ENCODE results near the gene TMBIM1. TPM values are rescaled to one million over a fixed set of nuclear protein-coding genes. Genes with fewer than 3 reads are reported as not detected.

Gene TMBIM1
- total and polyA plus RNA-seq, 9 donors: 80.6 to 259 (median 114) TPM

DNA sequence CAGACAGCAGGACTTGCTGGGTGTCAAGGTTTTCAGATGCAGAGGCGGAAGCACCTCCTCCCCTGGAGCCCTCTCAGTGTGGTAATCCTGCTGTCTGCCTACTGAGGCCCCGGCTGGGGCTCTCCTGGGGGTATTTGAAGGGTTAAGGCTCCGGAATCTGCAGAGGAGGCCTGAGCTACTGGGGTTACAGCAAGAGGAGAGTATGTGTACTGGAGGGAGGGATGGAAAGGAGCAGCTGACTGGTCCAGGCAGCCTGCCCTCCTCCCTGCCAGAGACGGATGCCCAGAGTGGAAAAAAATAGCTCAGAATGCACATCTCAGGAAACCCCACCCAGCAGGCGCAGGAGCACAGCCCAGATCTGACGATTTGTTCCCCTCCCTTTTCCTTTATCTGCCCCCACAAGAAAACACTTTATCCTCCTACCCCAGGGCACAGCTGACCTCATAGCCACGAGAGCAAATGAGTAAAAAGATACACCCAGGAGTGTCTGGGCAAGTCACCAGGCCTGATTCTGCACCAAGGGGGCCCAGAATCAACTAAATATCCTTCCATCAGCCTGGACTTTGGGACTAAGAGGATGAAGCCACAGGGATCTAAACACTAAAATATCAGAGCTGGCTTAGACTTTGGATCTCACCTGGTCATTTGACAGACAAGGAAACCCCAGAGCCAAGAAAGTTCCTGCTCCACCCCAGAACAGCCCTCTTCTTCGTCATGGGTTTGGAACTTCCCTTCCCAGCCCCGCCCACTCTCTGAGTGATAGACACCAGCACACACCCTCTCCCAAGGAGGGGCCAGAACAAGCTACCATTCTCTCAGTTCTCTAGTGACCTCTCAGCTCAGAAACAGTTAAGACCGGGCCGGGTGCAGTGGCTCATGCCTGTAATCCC, 5.5 kb downstream of the TMBIM1 start:
- H3K27ac ChIP-seq: peak overlapping the region; percentile 58 to 88
- no peaks in the 10 kb centered on the region for H3K27me3 ChIP-seq
- peaks cover 31% of the 10 kb centered on the region for H3K4me1 ChIP-seq (ENCODE audit: insufficient read depth)
- peak; percentile 18 for TF ChIP-seq EP300 (IDR thresholded peaks at IDR 0.05)
- TF ChIP-seq POLR2A (IDR thresholded peaks at IDR 0.05): no peak
- TF ChIP-seq, protein P1, sequence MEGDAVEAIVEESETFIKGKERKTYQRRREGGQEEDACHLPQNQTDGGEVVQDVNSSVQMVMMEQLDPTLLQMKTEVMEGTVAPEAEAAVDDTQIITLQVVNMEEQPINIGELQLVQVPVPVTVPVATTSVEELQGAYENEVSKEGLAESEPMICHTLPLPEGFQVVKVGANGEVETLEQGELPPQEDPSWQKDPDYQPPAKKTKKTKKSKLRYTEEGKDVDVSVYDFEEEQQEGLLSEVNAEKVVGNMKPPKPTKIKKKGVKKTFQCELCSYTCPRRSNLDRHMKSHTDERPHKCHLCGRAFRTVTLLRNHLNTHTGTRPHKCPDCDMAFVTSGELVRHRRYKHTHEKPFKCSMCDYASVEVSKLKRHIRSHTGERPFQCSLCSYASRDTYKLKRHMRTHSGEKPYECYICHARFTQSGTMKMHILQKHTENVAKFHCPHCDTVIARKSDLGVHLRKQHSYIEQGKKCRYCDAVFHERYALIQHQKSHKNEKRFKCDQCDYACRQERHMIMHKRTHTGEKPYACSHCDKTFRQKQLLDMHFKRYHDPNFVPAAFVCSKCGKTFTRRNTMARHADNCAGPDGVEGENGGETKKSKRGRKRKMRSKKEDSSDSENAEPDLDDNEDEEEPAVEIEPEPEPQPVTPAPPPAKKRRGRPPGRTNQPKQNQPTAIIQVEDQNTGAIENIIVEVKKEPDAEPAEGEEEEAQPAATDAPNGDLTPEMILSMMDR (IDR thresholded peaks at IDR 0.05): no peak
- DNase-seq: peak; percentile 81 to 89 (median 85)
- WGBS, 3 donors: 3 to 7% (median 4%) methylated on average over 11 of the region's 11 CpGs
- H3K36me3 ChIP-seq: no peaks in the 10 kb centered on the region
- peak overlapping the region; percentile 26 for H3K4me3 ChIP-seq
- no peaks in the 10 kb centered on the region for H3K9me3 ChIP-seq
- intact Hi-C loops (cut with DNase I): no loop called here

DNA sequence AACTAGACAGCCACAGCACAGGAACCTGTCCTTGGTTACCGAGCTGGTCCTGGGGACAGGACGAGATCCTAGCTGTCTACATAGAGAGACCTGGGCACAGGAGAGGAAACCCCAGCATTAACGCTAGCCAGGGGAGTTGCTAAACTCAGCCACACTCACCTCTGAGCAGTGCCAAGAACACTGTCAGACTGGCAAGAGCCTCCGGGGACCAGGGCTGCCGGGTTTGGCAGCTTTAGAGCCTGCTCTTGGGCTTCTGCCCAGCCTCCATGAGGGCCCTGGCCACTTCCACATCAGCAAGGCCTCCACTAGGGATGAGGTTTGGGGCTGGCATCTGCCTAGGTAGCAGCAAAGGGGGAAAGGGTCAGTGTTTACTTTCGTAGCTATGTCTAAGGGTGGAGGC, 6.7 kb downstream of the TMBIM1 start:
- DNase-seq: peak in 1 of 5 donors; percentile 58
- TF ChIP-seq EP300 (IDR thresholded peaks at IDR 0.05): no peak
- no peak for TF ChIP-seq POLR2A (IDR thresholded peaks at IDR 0.05)
- TF ChIP-seq, protein P1 (IDR thresholded peaks at IDR 0.05): no peak
- no peaks in the 10 kb centered on the region for H3K9me3 ChIP-seq
- no peak overlapping the region for H3K4me3 ChIP-seq
- intact Hi-C loops (cut with DNase I): no loop called here
- no peaks in the 10 kb centered on the region for H3K27me3 ChIP-seq
- no peaks in the 10 kb centered on the region for H3K36me3 ChIP-seq
- H3K4me1 ChIP-seq (ENCODE audit: insufficient read depth): peaks cover 31% of the 10 kb centered on the region
- H3K27ac ChIP-seq: peak overlapping the region; percentile 58 to 88
- 35 to 39% (median 39%) methylated on average over 6 of the region's 6 CpGs for WGBS, 3 donors

DNA sequence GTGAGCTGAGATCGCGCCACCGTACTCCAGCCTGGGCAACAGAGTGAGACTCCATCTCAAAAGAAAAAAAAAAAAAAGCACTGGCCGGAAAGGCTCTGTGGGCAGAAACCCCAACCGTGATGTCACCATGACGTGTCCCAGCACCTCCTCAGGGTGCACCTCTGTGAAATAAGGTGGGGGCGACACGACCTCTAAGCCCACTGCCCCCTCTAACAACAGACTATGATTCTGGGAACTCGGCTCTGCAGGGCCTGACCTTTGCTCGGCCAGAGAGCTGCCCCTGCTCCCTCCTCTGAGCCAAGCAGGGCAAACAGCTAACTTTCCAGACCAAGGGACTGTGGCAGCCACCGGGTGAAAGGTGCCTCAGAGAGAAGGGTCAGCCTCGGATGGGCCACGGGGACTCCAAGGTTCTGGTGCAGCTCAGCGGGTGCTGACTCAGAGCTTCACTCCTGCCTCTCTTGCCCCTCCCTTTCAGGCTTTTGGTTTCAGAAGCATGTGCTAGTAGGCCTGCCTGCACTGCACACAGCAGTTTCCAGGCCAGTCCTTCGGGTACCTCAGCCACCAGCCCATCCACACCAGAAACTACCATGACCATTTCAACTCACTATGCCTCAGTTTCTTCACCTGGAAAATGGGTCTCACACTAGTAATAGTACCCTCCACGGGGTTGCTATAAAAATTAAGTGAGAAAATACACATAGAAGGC, 8.0 kb downstream of the TMBIM1 start:
- WGBS, 3 donors: 54 to 64% (median 60%) methylated on average over 16 of the region's 16 CpGs
- TF ChIP-seq POLR2A (IDR thresholded peaks at IDR 0.05) (no peak), EP300 (IDR thresholded peaks at IDR 0.05) (no peak)
- TF ChIP-seq, protein P1 (IDR thresholded peaks at IDR 0.05): no peak
- no peak overlapping the region for H3K4me3 ChIP-seq
- H3K9me3 ChIP-seq: no peaks in the 10 kb centered on the region
- intact Hi-C loops (cut with DNase I): no loop called here
- H3K27me3 ChIP-seq: no peaks in the 10 kb centered on the region
- H3K4me1 ChIP-seq (ENCODE audit: insufficient read depth): peaks cover 25% of the 10 kb centered on the region
- no peaks in the 10 kb centered on the region for H3K36me3 ChIP-seq
- no peak for DNase-seq
- no peak overlapping the region for H3K27ac ChIP-seq

DNA sequence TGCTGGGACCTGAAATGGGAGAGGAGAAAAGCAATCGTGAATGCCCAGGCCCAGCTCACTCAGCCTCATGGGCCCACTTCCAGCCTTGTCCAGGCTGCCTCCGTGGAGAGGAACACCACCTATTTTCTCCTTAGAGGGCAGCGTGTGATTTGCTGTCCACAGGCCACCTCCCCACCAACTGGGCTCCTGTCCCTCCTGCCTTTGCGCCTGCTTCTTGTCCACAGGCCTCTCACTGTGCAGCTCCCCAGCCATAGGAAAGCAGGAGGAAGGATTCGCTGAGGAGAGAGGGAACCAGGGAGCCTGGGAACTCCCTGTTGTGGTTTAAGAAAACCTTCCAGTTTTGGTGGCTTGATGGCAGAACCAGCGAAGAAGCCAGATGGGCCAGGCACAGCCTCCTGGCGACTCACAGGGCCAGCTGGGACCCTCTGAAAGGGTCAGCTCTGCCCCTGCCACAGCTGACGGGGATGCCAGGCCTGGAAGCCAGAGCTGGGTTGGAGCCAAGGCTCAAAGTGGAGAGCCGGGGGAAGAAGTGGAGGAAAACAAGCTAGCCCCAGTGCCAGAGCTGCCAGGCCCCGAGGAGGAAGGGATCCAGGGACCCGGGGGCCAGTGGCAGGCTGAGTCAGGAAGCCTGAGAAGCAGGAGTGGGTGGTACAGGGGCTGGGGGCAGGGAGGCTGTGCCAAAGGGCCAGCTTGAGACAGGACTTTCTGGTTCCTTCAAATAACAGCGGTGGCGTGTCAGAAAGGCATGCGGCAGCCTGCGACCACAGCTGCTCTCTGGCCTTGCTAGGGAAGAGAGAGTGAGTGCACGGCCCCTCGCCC, 9.9 kb downstream of the TMBIM1 start:
- 54 to 56% (median 54%) methylated on average over 17 of the region's 17 CpGs for WGBS, 3 donors
- TF ChIP-seq POLR2A (IDR thresholded peaks at IDR 0.05): no peak
- TF ChIP-seq, protein P1 (IDR thresholded peaks at IDR 0.05): no peak
- no peak for TF ChIP-seq EP300 (IDR thresholded peaks at IDR 0.05)
- H3K9me3 ChIP-seq: no peaks in the 10 kb centered on the region
- H3K27me3 ChIP-seq: no peaks in the 10 kb centered on the region
- peaks cover 21% of the 10 kb centered on the region for H3K4me1 ChIP-seq (ENCODE audit: insufficient read depth)
- intact Hi-C loops (cut with DNase I): no loop called here
- no peak overlapping the region for H3K27ac ChIP-seq
- H3K36me3 ChIP-seq: no peaks in the 10 kb centered on the region
- no peak for DNase-seq
- no peak overlapping the region for H3K4me3 ChIP-seq
